G401 (cell line): ENCODE results near the gene OR2F2. TPM values are rescaled to one million over a fixed set of nuclear protein-coding genes. Genes with fewer than 3 reads are reported as not detected.

Experiments used
- DNase-seq: peaks from one replicate; pipeline ENCODE4 v3.0.0-alpha.2; 2015; ENCODE audit warnings: low spot score
- in situ Hi-C: cut with HindIII; loops from 2 replicates; pipeline ENCODE4 v1.10.0; 2016; ENCODE audit warnings: low sequenced_read_pairs, mixed read lengths
- total RNA-seq: library from RNA; depleted of rRNA; stranded (reverse); fragments of >200 nt; shearing (Covaris generic); gene quantifications from 2 replicates; pipeline ENCODE4 v1.2.3, GENCODE V29; 2014; rRNA removed

The OR2F2 gene
- not detected in 2 replicates for total RNA-seq

GRCh38 chr7:143934526-143935325, at the start of gene OR2F2:
Gene OR2F2 (plus strand): TSS chr7:143935233. CDS start chr7:143935233, 0 bp downstream.
- in situ Hi-C loops = no loop called here
- no peak for DNase-seq

- DNase-seq = no peak
- in situ Hi-C loops = no loop called here
Measured at GRCh38 chr7:143885951-143886350, 49.1 kb upstream of the OR2F2 start.

- DNase-seq = no peak
- in situ Hi-C loops = no loop called here
Measured at GRCh38 chr7:143886826-143887477, 48.1 kb upstream of the OR2F2 start.

- DNase-seq = no peak
- in situ Hi-C loops = no loop called here
Measured at GRCh38 chr7:143889068-143889467, 46.0 kb upstream of the OR2F2 start.

- in situ Hi-C loops = no loop called here
- no peak for DNase-seq
Measured at GRCh38 chr7:143890558-143890957, 44.5 kb upstream of the OR2F2 start.

- in situ Hi-C loops = no loop called here
Measured at GRCh38 chr7:143891457-143891856, 43.6 kb upstream of the OR2F2 start.

GRCh38 chr7:143892527-143893300, 42.3 kb upstream of the OR2F2 start:
- in situ Hi-C loops = no loop called here
- DNase-seq = no peak

More at GRCh38 chr7:143891457-143891856, 43.6 kb upstream of the OR2F2 start:
- no peak for DNase-seq

GRCh38 chr7:143896667-143897066, 38.4 kb upstream of the OR2F2 start:
- in situ Hi-C loops = no loop called here
- no peak for DNase-seq

GRCh38 chr7:143898810-143899209, 36.2 kb upstream of the OR2F2 start:
- DNase-seq = no peak
- in situ Hi-C loops = no loop called here

GRCh38 chr7:143900230-143900766, 34.7 kb upstream of the OR2F2 start:
- peak; percentile 27 for DNase-seq
- in situ Hi-C loops = no loop called here

- peak; percentile 76 for DNase-seq
- in situ Hi-C loops = no loop called here
Measured at GRCh38 chr7:143901332-143901667, 33.7 kb upstream of the OR2F2 start.

GRCh38 chr7:143901668-143902331, 33.2 kb upstream of the OR2F2 start, which contains the start of gene TCAF1:
Gene TCAF1 (minus strand): TSS chr7:143902176. CDS start chr7:143876608, 25,568 bp downstream.
- in situ Hi-C loops = no loop called here
- DNase-seq = peak; percentile 97

- no peak for DNase-seq
- in situ Hi-C loops = no loop called here
Measured at GRCh38 chr7:143902332-143902899, 32.6 kb upstream of the OR2F2 start.

- in situ Hi-C loops = no loop called here
Measured at GRCh38 chr7:143905509-143905908, 29.5 kb upstream of the OR2F2 start.

GRCh38 chr7:143906151-143906550, 28.9 kb upstream of the OR2F2 start:
- in situ Hi-C loops = no loop called here
- DNase-seq = no peak

More at GRCh38 chr7:143905509-143905908, 29.5 kb upstream of the OR2F2 start:
- DNase-seq = no peak

- in situ Hi-C loops = no loop called here
- no peak for DNase-seq
Measured at GRCh38 chr7:143906895-143907294, 28.1 kb upstream of the OR2F2 start.

- no peak for DNase-seq
- in situ Hi-C loops = no loop called here
Measured at GRCh38 chr7:143908120-143908519, 26.9 kb upstream of the OR2F2 start.

- no peak for DNase-seq
- in situ Hi-C loops = no loop called here
Measured at GRCh38 chr7:143909863-143910262, 25.2 kb upstream of the OR2F2 start.
